ENCODE results near the gene NOC4L.

DNA sequence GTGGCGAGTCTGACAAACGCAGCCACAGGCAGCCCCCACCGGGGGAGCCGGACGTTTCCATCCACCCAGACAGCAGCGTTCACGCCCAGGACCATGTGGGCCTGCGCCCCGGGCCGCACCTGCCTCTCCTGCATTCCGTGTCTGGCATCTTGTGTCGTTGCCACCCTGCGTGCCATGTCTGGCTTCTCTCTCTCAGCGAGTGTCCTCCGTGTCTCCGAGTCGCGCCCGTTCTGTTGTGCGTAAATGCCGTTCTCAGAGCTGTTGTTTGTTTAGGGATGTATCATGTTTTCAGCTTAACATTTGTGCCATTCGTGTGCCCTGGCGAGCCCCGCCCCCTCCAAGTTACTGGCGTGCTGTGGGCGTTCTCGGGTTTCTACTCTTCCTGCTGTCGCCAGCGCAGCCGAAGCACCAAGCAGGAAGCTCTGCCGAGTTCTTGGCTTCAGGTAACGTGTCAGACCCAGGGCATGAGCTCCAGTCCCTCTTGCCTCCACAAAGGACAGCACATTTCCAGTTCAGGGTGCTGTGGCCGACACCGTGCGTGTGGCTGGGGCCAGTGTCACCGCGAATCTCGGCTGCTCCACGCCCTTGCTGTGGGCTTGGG lies 34.6 kb downstream of the NOC4L start:
- no peak for TF ChIP-seq POLR2A (IDR thresholded peaks at IDR 0.05; ENCODE audit: low read length)
- TF ChIP-seq GATA1 (IDR thresholded peaks at IDR 0.05; ENCODE audit: low read depth, low read length): no peak
